GM18511 (cell line): ENCODE results near the gene RAP1GAP2.
A peak's percentile ranks its signal among the peaks of the same experiment; 100 is the strongest.
"Not testable (repeated sequence)": the region's sequence is repeated elsewhere in the genome, so short reads cannot be mapped to it uniquely, and the experiment has no call there.

Source experiments
- ATAC-seq: cut with Tn5 transposase; IDR thresholded peaks from one replicate; pipeline ENCODE4 v1.9.1; 2021; ENCODE audit warnings: mild to moderate bottlenecking, moderate library complexity; ENCODE audit not compliant: unreplicated experiment

RAP1GAP2 gene

GRCh38 chr17:2990396-2990795 is 194.2 kb downstream of the RAP1GAP2 start:
- no peak for ATAC-seq

DNA sequence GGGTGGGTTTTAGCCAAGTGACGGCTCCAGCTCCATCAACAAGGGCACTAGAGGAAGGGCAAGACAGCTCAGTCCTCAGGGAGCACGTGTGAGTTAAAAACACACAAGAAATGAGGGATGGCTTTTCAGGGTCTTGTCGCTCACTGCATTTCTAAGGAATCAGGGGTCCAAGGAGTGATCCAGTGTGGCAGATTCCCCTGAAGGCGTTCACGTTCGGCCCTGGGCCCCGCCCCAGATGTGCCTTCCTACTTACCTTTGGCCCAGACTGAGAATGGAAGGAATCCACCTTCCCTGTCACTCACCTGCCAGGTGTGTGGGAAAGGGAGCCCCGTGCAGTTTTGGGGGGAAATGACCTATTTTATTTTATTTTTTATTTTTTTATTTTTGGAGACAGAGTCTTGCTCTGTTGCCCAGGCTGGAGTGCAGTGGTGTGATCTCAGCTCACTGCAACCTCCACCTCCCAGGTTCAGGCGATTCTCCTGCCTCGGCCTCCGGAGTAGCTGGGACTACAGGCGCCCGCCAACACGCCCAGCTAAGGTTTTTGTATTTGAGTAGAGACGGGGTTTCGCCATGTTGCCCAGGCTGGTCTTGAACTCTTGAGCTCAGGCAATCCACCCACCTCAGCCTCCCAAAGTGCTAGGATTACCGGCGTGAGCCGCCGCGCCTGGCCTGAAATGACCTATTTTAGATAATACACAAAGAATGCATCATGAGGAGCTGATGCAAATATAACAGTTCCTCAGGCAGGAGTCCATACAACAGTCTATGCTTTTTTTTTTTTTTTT is 195.3 kb downstream of the RAP1GAP2 start:
- not testable (repeated sequence) for ATAC-seq

DNA sequence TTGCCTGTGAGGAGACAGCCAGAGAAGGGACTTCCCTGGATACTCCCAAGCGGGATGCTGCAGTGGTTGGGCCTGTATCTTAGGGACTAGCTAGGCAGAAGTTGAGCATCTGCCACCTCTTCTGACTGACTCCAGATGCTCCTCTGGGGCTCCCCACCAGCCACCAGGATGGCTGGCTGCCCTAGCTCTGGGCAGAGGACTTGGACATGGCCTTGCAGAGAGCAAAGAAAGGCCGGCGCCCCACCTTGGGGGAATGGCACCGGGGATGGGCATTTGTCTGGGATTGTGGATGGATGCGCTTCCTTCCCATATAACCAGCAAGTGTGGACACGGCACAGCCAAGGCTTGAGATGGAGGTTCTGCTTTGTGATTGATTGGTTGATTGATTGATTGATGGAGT is 198.2 kb downstream of the RAP1GAP2 start:
- ATAC-seq, result no peak

- no peak for ATAC-seq
Measured at GRCh38 chr17:2995377-2995776, 199.1 kb downstream of the RAP1GAP2 start.

DNA sequence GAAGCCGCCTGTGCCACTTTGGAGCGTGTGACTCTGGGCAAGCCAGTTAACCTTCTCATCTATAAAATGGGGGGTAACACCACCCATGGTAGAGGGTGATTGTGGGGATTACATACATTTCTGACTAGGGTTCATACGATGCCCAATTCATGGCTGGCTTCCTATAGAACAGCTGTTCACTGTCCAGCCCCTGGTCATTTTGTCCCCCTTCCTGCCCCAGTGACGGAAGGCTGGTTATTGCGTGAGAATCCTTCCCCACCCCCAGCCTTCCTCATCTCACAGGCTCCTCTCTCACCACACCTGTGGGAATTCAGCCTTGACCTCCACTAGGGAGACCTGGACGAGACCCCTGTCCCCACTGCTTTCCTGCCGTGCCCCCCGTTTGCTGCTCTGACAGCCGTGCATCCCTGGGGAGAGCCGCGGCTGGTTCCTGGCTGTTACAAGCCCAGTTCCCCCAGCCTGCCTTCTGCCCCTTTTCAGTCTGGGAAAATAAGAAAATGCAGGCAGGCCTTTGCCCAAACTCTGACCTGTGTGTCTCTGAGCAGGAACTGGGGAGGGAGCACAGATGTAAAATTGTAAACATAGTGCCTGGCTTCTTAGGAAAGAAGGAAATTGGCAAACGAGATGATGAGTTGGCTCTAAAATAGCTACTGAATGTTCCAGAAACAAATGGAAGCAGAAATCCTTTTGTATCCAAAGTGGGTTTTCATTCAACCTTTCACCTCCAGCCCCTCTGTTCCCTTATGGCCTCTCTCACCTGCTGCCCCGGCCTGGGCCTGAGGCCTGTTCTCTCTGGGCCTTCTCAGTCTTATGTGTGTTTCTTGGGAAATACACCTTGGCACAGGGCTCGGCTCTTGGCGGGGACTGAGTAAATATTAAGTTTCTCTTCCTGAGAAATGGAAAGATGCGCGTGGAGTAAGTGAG is 199.9 kb downstream of the RAP1GAP2 start:
- no peak for ATAC-seq

- no peak for ATAC-seq
Measured at GRCh38 chr17:2996810-2997670, 200.8 kb downstream of the RAP1GAP2 start.

DNA sequence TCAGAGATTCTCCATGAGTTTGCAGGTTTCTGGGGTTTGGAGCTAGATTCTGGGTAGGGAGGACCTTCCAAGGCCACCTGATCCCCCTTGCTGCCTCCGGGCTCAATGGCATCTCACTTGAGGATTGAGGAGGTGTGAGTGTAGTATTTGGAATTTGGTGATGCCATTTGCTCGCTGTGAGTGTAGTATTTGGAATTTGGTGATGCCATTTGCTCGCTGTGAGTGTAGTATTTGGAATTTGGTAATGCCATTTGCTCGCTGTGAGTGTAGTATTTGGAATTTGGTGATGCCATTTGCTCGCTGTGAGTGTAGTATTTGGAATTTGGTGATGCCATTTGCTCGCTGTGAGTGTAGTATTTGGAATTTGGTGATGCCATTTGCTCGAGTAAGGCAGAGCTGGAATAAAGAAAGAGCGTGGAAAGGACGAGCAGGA is 202.2 kb downstream of the RAP1GAP2 start:
- ATAC-seq, result not testable (repeated sequence)

DNA sequence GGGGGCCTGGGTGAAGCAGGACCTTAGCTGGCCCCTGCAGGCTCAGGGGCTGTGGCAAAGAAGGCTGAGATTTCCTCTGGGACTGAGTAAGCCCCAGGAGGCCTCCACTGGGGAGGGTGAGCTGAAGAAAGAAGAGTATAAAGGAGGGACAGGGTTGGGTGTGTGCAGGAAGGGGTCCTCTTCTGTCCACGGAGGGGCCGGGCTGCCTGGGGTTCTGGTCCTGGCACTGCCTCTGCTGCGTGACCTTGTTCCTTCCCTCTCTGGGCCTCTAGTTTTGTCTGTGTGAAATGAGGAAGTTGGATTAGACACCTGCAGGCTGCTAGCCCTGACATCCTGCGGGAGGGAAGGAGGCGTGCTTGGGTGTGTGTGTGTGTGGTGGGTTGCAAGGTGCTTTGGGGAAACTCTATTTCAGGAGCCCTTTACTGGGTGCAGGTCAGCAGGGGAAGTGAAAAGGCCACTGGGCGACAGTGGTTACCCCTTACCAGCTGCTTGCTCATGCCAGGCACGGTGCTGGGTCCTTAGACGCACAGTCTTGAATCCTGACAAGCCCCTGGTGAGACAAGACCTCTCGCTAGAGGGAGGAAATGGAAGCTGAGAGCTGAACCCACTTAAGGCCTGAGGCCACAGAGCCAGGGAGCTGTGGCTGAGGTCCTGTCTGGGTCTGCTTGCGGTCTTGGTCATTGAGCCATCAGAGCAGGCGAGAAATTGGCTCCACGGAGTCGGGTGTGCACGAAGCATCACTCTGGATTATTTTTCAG is 206.5 kb downstream of the RAP1GAP2 start:
- peak; percentile 72 for ATAC-seq

GRCh38 chr17:3003296-3004149 is 207.3 kb downstream of the RAP1GAP2 start:
- ATAC-seq, result peak; percentile 36

- ATAC-seq, result peak; percentile 31
Measured at GRCh38 chr17:3004150-3004801, 208.0 kb downstream of the RAP1GAP2 start.

- ATAC-seq, result no peak
Measured at GRCh38 chr17:3004925-3005324, 208.7 kb downstream of the RAP1GAP2 start.

- no peak for ATAC-seq
Measured at GRCh38 chr17:3005696-3006095, 209.5 kb downstream of the RAP1GAP2 start.

DNA sequence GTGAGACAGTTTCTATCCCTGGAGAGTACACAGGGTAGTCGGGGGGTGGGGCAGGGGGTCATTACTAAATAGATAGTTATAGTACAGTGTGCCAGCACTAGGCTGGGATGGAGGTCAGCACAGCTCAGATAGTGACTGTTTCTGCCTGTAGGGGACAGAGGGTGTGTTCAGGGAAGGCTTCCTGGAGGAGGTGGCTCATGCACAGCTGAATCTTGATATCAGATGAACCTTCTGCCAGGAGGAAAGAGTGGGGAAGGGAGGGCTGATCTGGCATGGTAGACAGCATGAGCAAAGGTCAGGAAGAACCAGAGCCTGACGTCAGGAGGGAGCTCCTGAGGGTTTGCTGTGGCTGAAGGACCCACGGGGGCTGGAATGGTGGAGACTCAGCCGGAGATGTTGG is 210.6 kb downstream of the RAP1GAP2 start:
- ATAC-seq, result no peak

- ATAC-seq, result no peak
Measured at GRCh38 chr17:3007651-3008121, 211.4 kb downstream of the RAP1GAP2 start.

- ATAC-seq, result no peak
Measured at GRCh38 chr17:3008336-3009288, 212.4 kb downstream of the RAP1GAP2 start.

DNA sequence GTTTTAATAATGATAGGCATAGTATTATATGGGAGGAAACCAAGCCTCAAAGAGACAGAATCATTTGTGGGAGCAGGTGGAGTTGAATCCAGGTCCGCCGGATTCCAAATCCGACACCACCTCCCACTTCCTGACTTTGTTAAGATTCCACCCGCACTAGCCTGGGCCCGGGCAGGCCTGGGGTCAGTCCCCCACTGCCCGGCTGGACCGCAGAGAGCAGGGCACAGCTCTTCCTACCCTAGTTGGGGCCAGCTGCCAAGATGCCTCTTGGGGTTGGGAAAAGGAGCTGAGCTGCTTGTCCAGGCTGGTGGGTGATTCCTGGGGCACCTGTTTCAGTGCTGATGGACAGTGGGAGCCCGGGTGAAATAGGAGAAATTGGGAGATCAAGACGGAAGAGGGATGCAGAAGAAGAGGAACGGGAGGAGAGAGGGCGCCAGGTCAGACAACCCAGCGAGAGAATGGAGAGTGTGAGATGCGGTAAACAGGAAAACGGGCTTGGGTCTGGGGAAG is 213.2 kb downstream of the RAP1GAP2 start:
- ATAC-seq, result no peak

- no peak for ATAC-seq
Measured at GRCh38 chr17:3011891-3012290, 215.7 kb downstream of the RAP1GAP2 start.
